AG09319 (cell line): ENCODE measurements around the gene IFI27.
A peak's percentile ranks its signal among the peaks of the same experiment; 100 is the strongest.
"Not testable (repeated sequence)": the region's sequence is repeated elsewhere in the genome, so short reads cannot be mapped to it uniquely, and the experiment has no call there.

ENCODE experiments used
- DNase-seq: peaks from one replicate; pipeline ENCODE4 v3.0.0-alpha.2; 2010; ENCODE audit warnings: low read depth; ENCODE audit errors: extremely low read depth
- CTCF ChIP-seq: IDR thresholded peaks from 2 replicates; pipeline ENCODE4 v1.5.1; 2011; ENCODE audit warnings: low read depth, mild to moderate bottlenecking, inconsistent platforms, low read length, moderate library complexity

IFI27 gene

GRCh38 chr14:94110552-94111181, at the start of gene IFI27:
Gene IFI27, plus strand, starts transcription at chr14:94110736.
- peak; percentile 54 for DNase-seq
- TF ChIP-seq CTCF = no peak

GRCh38 chr14:94062344-94062940, 48.1 kb upstream of the IFI27 start:
- TF ChIP-seq CTCF = no peak
- DNase-seq = no peak

GRCh38 chr14:94066089-94066676, 44.4 kb upstream of the IFI27 start:
- TF ChIP-seq CTCF = no peak
- DNase-seq = no peak

- DNase-seq = not testable (repeated sequence)
Observed at GRCh38 chr14:94072076-94072475, 38.5 kb upstream of the IFI27 start.

GRCh38 chr14:94074534-94074933, 36.0 kb upstream of the IFI27 start:
- no peak for TF ChIP-seq CTCF
- no peak for DNase-seq

- DNase-seq = no peak
- no peak for TF ChIP-seq CTCF
Observed at GRCh38 chr14:94075008-94075407, 35.5 kb upstream of the IFI27 start.

GRCh38 chr14:94077111-94077821, 33.3 kb upstream of the IFI27 start:
- DNase-seq = no peak
- TF ChIP-seq CTCF = no peak
